GM23338 (cell line): ENCODE data around the gene STOX2. TPM values are rescaled to one million over a fixed set of nuclear protein-coding genes. Genes with fewer than 3 reads are reported as not detected.

Experiments
- ATAC-seq: fragments of 200-7000 bp; cut with Tn5 transposase; 3 replicates; pipeline ENCODE4 v1.9.1; 2020
- DNase-seq: peaks from one replicate; pipeline ENCODE4 v3.0.0-alpha.2; 2015; ENCODE audit warnings: low spot score
- H2AFZ ChIP-seq: fragments of 200-600 bp; sonication (generic); 2 replicates; pipeline ENCODE4 v1.8.0; 2016; ENCODE audit warnings: antibody characterized with exemption, mild to moderate bottlenecking, moderate library complexity
- H3F3A ChIP-seq: fragments of 200-600 bp; sonication (generic); replicated peaks from 2 replicates; pipeline ENCODE4 v1.8.0; 2017; ENCODE audit warnings: antibody characterized with exemption, mixed run types, low read depth
- H3K27ac ChIP-seq: fragments of 200-600 bp; sonication (generic); 2 replicates; pipeline ENCODE4 v1.6.1; 2016; ENCODE audit warnings: low read depth
- H3K27me3 ChIP-seq: fragments of 200-600 bp; sonication (generic); 2 replicates; pipeline ENCODE4 v1.8.0; 2016; ENCODE audit warnings: mild to moderate bottlenecking, mixed run types, moderate library complexity; ENCODE audit not compliant: insufficient read depth
- H3K36me3 ChIP-seq: fragments of 200-600 bp; sonication (generic); 2 replicates; pipeline ENCODE4 v1.8.0; 2016; ENCODE audit warnings: mild to moderate bottlenecking; ENCODE audit not compliant: insufficient read depth
- H3K4me1 ChIP-seq: fragments of 200-600 bp; sonication (generic); 2 replicates; pipeline ENCODE4 v1.8.0; 2016; ENCODE audit warnings: mild to moderate bottlenecking, moderate library complexity; ENCODE audit not compliant: insufficient read depth
- H3K4me2 ChIP-seq: fragments of 200-600 bp; sonication (generic); 2 replicates; pipeline ENCODE4 v1.7.1; 2017; ENCODE audit warnings: mixed run types
- H3K4me3 ChIP-seq: fragments of 200-600 bp; sonication (generic); 2 replicates; pipeline ENCODE4 v1.6.1; 2016; ENCODE audit warnings: mixed run types
- H3K79me2 ChIP-seq: fragments of 200-600 bp; sonication (generic); replicated peaks from 2 replicates; pipeline ENCODE4 v1.8.0; 2017; ENCODE audit warnings: mild to moderate bottlenecking; ENCODE audit not compliant: insufficient read depth
- H3K9me2 ChIP-seq: fragments of 200-600 bp; sonication (generic); 2 replicates; pipeline ENCODE4 v1.8.0; 2017; ENCODE audit not compliant: insufficient read depth
- H4K20me1 ChIP-seq: fragments of 200-600 bp; sonication (generic); replicated peaks from 2 replicates; pipeline ENCODE4 v1.8.0; 2017; ENCODE audit warnings: mild to moderate bottlenecking; ENCODE audit not compliant: insufficient read depth
- H3K27ac Mint-ChIP-seq: 2 replicates; pipeline ENCODE4 v1.8.0; 2020; ENCODE audit warnings: inconsistent platforms, mild to moderate bottlenecking, moderate library complexity, mixed read lengths
- H3K27me3 Mint-ChIP-seq: 3 replicates; pipeline ENCODE4 v1.8.0; 2022; ENCODE audit warnings: low read depth, mild to moderate bottlenecking, moderate library complexity, mixed read lengths, inconsistent platforms; ENCODE audit not compliant: insufficient read depth, poor library complexity
- H3K36me3 Mint-ChIP-seq: 3 replicates; pipeline ENCODE4 v1.8.0; 2021; ENCODE audit warnings: low read depth, mild to moderate bottlenecking, inconsistent platforms, moderate library complexity, mixed read lengths
- H3K4me1 Mint-ChIP-seq: 3 replicates; pipeline ENCODE4 v1.8.0; 2020; ENCODE audit warnings: mild to moderate bottlenecking, inconsistent platforms, mixed read lengths
- H3K4me3 Mint-ChIP-seq: 3 replicates; pipeline ENCODE4 v1.8.0; 2021; ENCODE audit warnings: moderate library complexity, mild to moderate bottlenecking, inconsistent platforms, mixed read lengths
- H3K9me3 Mint-ChIP-seq: 3 replicates; pipeline ENCODE4 v1.8.0; 2020; ENCODE audit warnings: moderate library complexity, mild to moderate bottlenecking, inconsistent platforms, mixed read lengths
- CREB1 ChIP-seq: fragments of 250-450 bp; sonication (Bioruptor Pico); IDR thresholded peaks from 2 replicates; pipeline ENCODE4 v1.5.0; 2020; ENCODE audit warnings: low read depth, mild to moderate bottlenecking, moderate library complexity
- EZH2 ChIP-seq: fragments of 200-600 bp; sonication (generic); IDR thresholded peaks from one replicate; pipeline ENCODE4 v1.8.0; 2017; ENCODE audit warnings: antibody characterized with exemption, mild to moderate bottlenecking, low read depth; ENCODE audit not compliant: unreplicated experiment
- NANOG ChIP-seq: IDR thresholded peaks from 2 replicates; pipeline ENCODE4 v1.6.1; 2016; ENCODE audit warnings: antibody characterized with exemption, borderline replicate concordance
- POLR2AphosphoS5 ChIP-seq: IDR thresholded peaks from 2 replicates; pipeline ENCODE4 v1.6.1; 2016; ENCODE audit warnings: antibody characterized with exemption, low read depth
- ZNF331 ChIP-seq: fragments of 250-450 bp; sonication (Bioruptor Pico); IDR thresholded peaks from 2 replicates; pipeline ENCODE4 v1.5.0; 2020; ENCODE audit warnings: low read depth, mild to moderate bottlenecking, moderate library complexity
- polyA plus RNA-seq: library from polyadenylated mRNA; unstranded; fragments of >200 nt; fragmentation: Nextera tagmentation; extraction: Ambion mirVana; gene quantifications from 2 replicates; pipeline ENCODE4 v1.2.1, GENCODE V29; 2016
- total RNA-seq: library from RNA; depleted of rRNA; stranded (reverse); fragments of >200 nt; shearing (Covaris generic); gene quantifications from 2 replicates; pipeline ENCODE4 v1.2.3, GENCODE V29; 2014
- TF ChIP-seq, protein P1 (sequence below): IDR thresholded peaks from one replicate; pipeline ENCODE4 v1.6.1; 2018; ENCODE audit warnings: antibody characterized with exemption; ENCODE audit not compliant: unreplicated experiment
- TF ChIP-seq, protein P2 (sequence below): IDR thresholded peaks from 2 replicates; pipeline ENCODE4 v1.6.1; 2016; ENCODE audit warnings: antibody characterized with exemption
- TF ChIP-seq, protein P3 (sequence below), 2 experiments: fragments of 200-600 bp in 1 of 2; sonication (generic) in 1 of 2; conservative IDR thresholded peaks; 2 replicates each; pipeline versions ENCODE4 v1.5.1 to v1.6.1; 2016 to 2017; ENCODE audit warnings: antibody characterized with exemption in 2 of 2, low read depth in 2 of 2, mild to moderate bottlenecking in 2 of 2, moderate library complexity in 1 of 2

STOX2 gene
- total and polyA plus RNA-seq, 2 experiments from 2014 or later: 19.8 to 20.6 TPM

DNA sequence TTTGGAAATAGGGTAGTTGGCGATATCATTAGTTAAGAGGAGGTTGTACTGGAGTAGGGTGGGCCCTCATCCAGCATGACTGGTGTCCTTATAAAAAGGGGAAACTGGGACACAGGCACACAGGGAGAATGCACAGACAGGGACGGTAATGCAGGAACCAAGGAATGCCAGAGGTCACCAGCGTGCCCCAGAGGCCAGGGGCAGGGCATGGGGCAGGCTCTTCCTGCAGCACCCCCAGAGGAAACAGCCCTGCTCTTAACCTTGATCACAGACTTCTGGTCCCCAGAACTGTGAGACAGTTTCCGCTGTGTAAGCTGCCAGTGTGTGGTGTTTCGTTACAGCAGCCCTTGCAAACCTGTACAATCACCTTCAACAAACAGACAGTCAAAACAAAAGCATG lies 15.9 kb upstream of the STOX2 start (continued):
- TF ChIP-seq CREB1 (CRISPR knock-in tag) (no peak), ZNF331 (CRISPR knock-in tag) (no peak)
- TF ChIP-seq, protein P1, sequence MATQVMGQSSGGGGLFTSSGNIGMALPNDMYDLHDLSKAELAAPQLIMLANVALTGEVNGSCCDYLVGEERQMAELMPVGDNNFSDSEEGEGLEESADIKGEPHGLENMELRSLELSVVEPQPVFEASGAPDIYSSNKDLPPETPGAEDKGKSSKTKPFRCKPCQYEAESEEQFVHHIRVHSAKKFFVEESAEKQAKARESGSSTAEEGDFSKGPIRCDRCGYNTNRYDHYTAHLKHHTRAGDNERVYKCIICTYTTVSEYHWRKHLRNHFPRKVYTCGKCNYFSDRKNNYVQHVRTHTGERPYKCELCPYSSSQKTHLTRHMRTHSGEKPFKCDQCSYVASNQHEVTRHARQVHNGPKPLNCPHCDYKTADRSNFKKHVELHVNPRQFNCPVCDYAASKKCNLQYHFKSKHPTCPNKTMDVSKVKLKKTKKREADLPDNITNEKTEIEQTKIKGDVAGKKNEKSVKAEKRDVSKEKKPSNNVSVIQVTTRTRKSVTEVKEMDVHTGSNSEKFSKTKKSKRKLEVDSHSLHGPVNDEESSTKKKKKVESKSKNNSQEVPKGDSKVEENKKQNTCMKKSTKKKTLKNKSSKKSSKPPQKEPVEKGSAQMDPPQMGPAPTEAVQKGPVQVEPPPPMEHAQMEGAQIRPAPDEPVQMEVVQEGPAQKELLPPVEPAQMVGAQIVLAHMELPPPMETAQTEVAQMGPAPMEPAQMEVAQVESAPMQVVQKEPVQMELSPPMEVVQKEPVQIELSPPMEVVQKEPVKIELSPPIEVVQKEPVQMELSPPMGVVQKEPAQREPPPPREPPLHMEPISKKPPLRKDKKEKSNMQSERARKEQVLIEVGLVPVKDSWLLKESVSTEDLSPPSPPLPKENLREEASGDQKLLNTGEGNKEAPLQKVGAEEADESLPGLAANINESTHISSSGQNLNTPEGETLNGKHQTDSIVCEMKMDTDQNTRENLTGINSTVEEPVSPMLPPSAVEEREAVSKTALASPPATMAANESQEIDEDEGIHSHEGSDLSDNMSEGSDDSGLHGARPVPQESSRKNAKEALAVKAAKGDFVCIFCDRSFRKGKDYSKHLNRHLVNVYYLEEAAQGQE: no peak
- TF ChIP-seq, protein P2, sequence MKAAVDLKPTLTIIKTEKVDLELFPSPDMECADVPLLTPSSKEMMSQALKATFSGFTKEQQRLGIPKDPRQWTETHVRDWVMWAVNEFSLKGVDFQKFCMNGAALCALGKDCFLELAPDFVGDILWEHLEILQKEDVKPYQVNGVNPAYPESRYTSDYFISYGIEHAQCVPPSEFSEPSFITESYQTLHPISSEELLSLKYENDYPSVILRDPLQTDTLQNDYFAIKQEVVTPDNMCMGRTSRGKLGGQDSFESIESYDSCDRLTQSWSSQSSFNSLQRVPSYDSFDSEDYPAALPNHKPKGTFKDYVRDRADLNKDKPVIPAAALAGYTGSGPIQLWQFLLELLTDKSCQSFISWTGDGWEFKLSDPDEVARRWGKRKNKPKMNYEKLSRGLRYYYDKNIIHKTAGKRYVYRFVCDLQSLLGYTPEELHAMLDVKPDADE: no peak

DNA sequence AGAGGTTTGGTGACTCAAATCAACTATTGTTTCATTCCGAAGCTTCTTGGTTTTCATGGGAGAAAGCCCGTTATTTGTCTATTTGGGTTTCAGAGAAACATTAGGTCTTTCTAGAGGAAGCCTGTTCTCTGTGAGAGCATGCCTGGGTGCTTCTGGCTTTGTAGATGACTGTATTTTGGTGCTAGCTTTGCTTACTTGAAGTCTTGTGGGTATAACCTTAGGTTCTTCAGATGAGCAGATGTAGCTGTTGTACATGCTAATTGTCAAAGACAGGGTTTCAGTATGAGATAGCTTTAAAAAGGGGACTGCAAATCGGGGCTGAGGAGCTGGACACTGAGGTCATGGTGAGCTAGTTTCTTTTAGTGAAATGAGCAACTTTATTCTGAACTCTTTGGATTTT lies 7.9 kb upstream of the STOX2 start:
- Histone ChIP-seq H3K4me1 (no peaks in the 10 kb centered on the region), H3F3A (no peaks in the 10 kb centered on the region), H3K36me3 (peaks cover 8% of the 10 kb centered on the region), H3K4me3 (no peak overlapping the region), H3K79me2 (no peaks in the 10 kb centered on the region), H3K9me2 (0 out of 2 replicates have a peak, but pooled peaks cover 4% of the 10 kb centered on the region), H4K20me1 (no peaks in the 10 kb centered on the region), H2AFZ (no peak overlapping the region), H3K27ac (no peak overlapping the region), H3K27me3 (no peaks in the 10 kb centered on the region), H3K4me2 (no peak overlapping the region)
- Mint-ChIP-seq H3K9me3 (peaks cover 13% of the 10 kb centered on the region; the same call in 1 of the 3 replicates), H3K27me3 (no peaks in the 10 kb centered on the region), H3K36me3 (peaks cover 10% of the 10 kb centered on the region), H3K4me3 (no peak overlapping the region), H3K4me1 (no peaks in the 10 kb centered on the region), H3K27ac (no peak overlapping the region)
- DNase-seq: no peak
- no peak for ATAC-seq
- TF ChIP-seq EZH2: no peak
- TF ChIP-seq, protein P2: no peak
- TF ChIP-seq, protein P1: no peak
- TF ChIP-seq POLR2AphosphoS5: no peak
- TF ChIP-seq, protein P3, sequence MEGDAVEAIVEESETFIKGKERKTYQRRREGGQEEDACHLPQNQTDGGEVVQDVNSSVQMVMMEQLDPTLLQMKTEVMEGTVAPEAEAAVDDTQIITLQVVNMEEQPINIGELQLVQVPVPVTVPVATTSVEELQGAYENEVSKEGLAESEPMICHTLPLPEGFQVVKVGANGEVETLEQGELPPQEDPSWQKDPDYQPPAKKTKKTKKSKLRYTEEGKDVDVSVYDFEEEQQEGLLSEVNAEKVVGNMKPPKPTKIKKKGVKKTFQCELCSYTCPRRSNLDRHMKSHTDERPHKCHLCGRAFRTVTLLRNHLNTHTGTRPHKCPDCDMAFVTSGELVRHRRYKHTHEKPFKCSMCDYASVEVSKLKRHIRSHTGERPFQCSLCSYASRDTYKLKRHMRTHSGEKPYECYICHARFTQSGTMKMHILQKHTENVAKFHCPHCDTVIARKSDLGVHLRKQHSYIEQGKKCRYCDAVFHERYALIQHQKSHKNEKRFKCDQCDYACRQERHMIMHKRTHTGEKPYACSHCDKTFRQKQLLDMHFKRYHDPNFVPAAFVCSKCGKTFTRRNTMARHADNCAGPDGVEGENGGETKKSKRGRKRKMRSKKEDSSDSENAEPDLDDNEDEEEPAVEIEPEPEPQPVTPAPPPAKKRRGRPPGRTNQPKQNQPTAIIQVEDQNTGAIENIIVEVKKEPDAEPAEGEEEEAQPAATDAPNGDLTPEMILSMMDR (conservative IDR thresholded peaks at IDR 0.05; ENCODE audit: low read depth in 2 of 2): no peak
- no peak for TF ChIP-seq NANOG
